Astrocyte (in vitro differentiated cells and primary cell): ENCODE results near the gene EMC8.

Experiments used
- CTCF ChIP-seq: IDR thresholded peaks from 2 replicates; pipeline ENCODE4 v1.5.1; 2011; ENCODE audit warnings: low read depth, mild to moderate bottlenecking, inconsistent platforms, low read length, moderate library complexity; ENCODE audit not compliant: insufficient read depth
- EZH2 ChIP-seq: IDR thresholded peaks from 2 replicates; pipeline ENCODE4 v1.6.1; 2012; ENCODE audit warnings: mild to moderate bottlenecking, low read length, inconsistent platforms; ENCODE audit not compliant: insufficient read depth

- no peak for TF ChIP-seq EZH2
- no peak for TF ChIP-seq CTCF
These were observed 43.5 kb upstream of the EMC8 start for GRCh38 chr16:85842848-85843247.
